Prostate gland (tissue), 2 donors: ENCODE results near the gene PTPRD.

Experiments
- POLR2A ChIP-seq: fragments of 450-650 bp; IDR thresholded peaks from one replicate; pipeline ENCODE4 v1.6.1; 2016; ENCODE audit warnings: antibody characterized with exemption, mild to moderate bottlenecking
- TF ChIP-seq, protein P1 (sequence below), 4 experiments: fragments of 200-600 bp in 2 of 4; fragments of 450-650 bp in 2 of 4; sonication (generic) in 2 of 4; IDR thresholded peaks; 1 replicate in 3 of 4; 2 replicates in 1 of 4; pipeline ENCODE4 v1.5.1; 2016 to 2019; ENCODE audit warnings: antibody characterized with exemption in 4 of 4, mild to moderate bottlenecking in 2 of 4, moderate library complexity in 2 of 4

DNA sequence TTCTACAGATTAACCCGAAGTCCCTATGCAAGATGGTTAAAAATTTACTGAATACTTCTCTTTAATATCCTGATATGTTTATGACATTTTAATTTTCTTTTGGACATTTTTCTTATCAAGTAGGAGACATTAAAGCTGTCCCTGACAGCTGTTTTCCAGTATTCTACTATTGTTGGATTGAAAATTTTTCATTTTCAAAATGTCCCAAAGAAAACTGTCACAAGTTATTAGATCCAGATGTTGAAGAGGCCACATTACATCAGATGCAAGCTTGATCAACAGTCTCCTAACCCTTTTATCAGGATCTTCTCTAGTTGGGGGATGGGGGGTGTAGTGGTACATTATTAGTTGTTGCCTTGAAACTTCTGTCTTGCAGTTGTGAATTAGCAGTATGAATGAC lies 1410.5 kb downstream of the PTPRD start:
- no peak for TF ChIP-seq POLR2A
- TF ChIP-seq, protein P1, sequence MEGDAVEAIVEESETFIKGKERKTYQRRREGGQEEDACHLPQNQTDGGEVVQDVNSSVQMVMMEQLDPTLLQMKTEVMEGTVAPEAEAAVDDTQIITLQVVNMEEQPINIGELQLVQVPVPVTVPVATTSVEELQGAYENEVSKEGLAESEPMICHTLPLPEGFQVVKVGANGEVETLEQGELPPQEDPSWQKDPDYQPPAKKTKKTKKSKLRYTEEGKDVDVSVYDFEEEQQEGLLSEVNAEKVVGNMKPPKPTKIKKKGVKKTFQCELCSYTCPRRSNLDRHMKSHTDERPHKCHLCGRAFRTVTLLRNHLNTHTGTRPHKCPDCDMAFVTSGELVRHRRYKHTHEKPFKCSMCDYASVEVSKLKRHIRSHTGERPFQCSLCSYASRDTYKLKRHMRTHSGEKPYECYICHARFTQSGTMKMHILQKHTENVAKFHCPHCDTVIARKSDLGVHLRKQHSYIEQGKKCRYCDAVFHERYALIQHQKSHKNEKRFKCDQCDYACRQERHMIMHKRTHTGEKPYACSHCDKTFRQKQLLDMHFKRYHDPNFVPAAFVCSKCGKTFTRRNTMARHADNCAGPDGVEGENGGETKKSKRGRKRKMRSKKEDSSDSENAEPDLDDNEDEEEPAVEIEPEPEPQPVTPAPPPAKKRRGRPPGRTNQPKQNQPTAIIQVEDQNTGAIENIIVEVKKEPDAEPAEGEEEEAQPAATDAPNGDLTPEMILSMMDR (IDR thresholded peaks at IDR 0.05): no peak
